Measurements from ENCODE around the gene GPR158. TPM values are rescaled to one million over a fixed set of nuclear protein-coding genes. Genes with fewer than 3 reads are reported as not detected.

Gene GPR158
- total RNA-seq, 1 donor from 2014 or later = 0.12 TPM

- Histone ChIP-seq H3K4me1 (no peaks in the 10 kb centered on the region), H3K27ac (no peak overlapping the region), H3K36me3 (no peaks in the 10 kb centered on the region), H3K4me3 (no peak overlapping the region), H3K27me3 (ENCODE audit: low read depth) (no peaks in the 10 kb centered on the region), H3K9me3 (no peaks in the 10 kb centered on the region)
- TF ChIP-seq, protein P1, sequence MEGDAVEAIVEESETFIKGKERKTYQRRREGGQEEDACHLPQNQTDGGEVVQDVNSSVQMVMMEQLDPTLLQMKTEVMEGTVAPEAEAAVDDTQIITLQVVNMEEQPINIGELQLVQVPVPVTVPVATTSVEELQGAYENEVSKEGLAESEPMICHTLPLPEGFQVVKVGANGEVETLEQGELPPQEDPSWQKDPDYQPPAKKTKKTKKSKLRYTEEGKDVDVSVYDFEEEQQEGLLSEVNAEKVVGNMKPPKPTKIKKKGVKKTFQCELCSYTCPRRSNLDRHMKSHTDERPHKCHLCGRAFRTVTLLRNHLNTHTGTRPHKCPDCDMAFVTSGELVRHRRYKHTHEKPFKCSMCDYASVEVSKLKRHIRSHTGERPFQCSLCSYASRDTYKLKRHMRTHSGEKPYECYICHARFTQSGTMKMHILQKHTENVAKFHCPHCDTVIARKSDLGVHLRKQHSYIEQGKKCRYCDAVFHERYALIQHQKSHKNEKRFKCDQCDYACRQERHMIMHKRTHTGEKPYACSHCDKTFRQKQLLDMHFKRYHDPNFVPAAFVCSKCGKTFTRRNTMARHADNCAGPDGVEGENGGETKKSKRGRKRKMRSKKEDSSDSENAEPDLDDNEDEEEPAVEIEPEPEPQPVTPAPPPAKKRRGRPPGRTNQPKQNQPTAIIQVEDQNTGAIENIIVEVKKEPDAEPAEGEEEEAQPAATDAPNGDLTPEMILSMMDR (IDR thresholded peaks at IDR 0.05) = no peak
- intact Hi-C loops (cut with DNase I) = no loop called here
- DNase-seq (no peak), ATAC-seq (no peak)
Measured at GRCh38 chr10:25263931-25264330, 89.1 kb downstream of the GPR158 start.

- TF ChIP-seq, protein P1 (IDR thresholded peaks at IDR 0.05) = no peak
Measured at GRCh38 chr10:25278180-25278579, 103.4 kb downstream of the GPR158 start.

DNA sequence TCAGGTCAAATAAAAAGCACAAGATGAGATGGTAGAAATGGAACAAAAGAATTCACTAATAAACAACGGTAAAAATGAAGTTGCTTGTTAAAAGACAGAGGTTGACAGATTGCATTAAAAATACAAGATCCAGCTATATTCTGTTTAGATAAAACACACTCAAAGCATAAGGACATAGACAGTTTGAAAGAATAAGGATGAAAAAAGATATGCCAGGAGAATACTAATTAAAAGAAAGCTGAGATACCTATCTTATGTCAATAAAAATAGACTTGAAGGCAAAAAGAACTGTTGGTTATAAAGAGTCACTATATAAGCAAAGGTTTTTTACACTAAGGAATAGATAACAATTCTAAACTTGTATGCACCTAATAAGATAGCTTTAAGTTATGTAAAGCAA, 105.3 kb downstream of the GPR158 start:
- no peaks in the 10 kb centered on the region for H3K27me3 ChIP-seq (ENCODE audit: low read depth)
- H3K4me3 ChIP-seq = no peak overlapping the region
- TF ChIP-seq, protein P1 (IDR thresholded peaks at IDR 0.05) = no peak
- H3K9me3 ChIP-seq = peaks cover 15% of the 10 kb centered on the region
- no peak for ATAC-seq
- no peaks in the 10 kb centered on the region for H3K4me1 ChIP-seq
- H3K36me3 ChIP-seq = no peaks in the 10 kb centered on the region
- H3K27ac ChIP-seq = no peak overlapping the region
- DNase-seq = no peak
- intact Hi-C loops (cut with DNase I) = no loop called here

More at GRCh38 chr10:25278180-25278579, 103.4 kb downstream of the GPR158 start:
- Histone ChIP-seq H3K9me3 (peaks cover 15% of the 10 kb centered on the region), H3K4me1 (no peaks in the 10 kb centered on the region), H3K4me3 (no peak overlapping the region), H3K27ac (no peak overlapping the region), H3K36me3 (no peaks in the 10 kb centered on the region), H3K27me3 (ENCODE audit: low read depth) (no peaks in the 10 kb centered on the region)
- DNase-seq = no peak
- intact Hi-C loops (cut with DNase I) = no loop called here
- no peak for ATAC-seq

DNA sequence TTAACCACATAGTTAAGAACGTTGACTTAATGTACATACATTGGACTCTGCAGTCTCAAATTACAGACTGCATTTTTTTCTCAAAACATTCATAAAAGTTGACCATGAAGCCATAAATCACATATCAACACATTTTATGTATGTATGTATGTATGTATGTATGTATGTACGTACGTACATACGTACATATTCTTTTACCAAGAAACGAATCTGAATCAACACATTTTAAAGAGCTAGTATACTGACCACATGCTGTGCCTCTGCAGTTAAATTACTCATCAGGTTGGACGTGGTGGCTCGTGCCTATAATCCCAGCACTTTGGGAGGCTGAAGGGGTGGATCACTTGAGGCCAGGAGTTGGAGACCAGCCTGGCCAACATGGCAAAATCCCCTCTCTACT, 105.8 kb downstream of the GPR158 start:
- no peaks in the 10 kb centered on the region for H3K4me1 ChIP-seq
- no peak overlapping the region for H3K4me3 ChIP-seq
- H3K27me3 ChIP-seq (ENCODE audit: low read depth) = no peaks in the 10 kb centered on the region
- H3K36me3 ChIP-seq = no peaks in the 10 kb centered on the region
- peaks cover 19% of the 10 kb centered on the region for H3K9me3 ChIP-seq
- no peak overlapping the region for H3K27ac ChIP-seq
- DNase-seq = no peak
- intact Hi-C loops (cut with DNase I) = no loop called here
- ATAC-seq = no peak
- TF ChIP-seq, protein P1 (IDR thresholded peaks at IDR 0.05) = no peak

DNA sequence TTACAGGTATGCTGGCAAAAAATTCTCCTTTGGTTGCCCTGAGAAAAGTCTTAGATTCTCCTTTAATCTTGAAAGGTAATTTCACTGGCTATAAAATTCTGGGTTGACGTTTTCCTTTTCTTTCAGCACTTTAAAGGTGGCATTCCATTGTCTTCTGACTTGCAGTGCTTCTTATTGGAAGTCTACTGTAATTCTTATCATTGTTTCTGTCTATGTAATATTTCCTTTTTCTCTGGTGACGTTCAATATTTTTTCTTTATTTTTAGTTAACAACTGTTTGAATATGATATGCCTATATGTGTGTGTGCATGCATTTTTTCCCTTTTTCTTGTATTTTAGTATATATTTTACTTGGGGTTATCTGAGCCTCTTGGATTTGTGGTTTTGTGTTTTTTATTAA, 111.0 kb downstream of the GPR158 start:
- no peak for DNase-seq
- intact Hi-C loops (cut with DNase I) = no loop called here

More for the DNA sequence above, 111.0 kb downstream of the GPR158 start:
- H3K9me3 ChIP-seq = peaks cover 14% of the 10 kb centered on the region
- no peaks in the 10 kb centered on the region for H3K36me3 ChIP-seq
- no peak for ATAC-seq
- no peak overlapping the region for H3K27ac ChIP-seq
- TF ChIP-seq, protein P1 (IDR thresholded peaks at IDR 0.05) = no peak
- no peak overlapping the region for H3K4me3 ChIP-seq
- H3K27me3 ChIP-seq (ENCODE audit: low read depth) = no peaks in the 10 kb centered on the region
- H3K4me1 ChIP-seq = no peaks in the 10 kb centered on the region
